CD4-positive, alpha-beta T cell (primary cell): ENCODE measurements around the gene MYZAP. TPM values are rescaled to one million over a fixed set of nuclear protein-coding genes. Genes with fewer than 3 reads are reported as not detected.
A peak's percentile ranks its signal among the peaks of the same experiment; 100 is the strongest.

Source experiments
- ATAC-seq: fragments of 200-7000 bp; cut with Tn5 transposase; one replicate; pipeline ENCODE4 v1.10.0; 2022; ENCODE audit warnings: mild to moderate bottlenecking; ENCODE audit not compliant: poor library complexity
- CTCF ChIA-PET: fragments of 350-600 bp; sonication (Branson Sonifier 250); formaldehyde crosslinking; loops from one replicate; lab custom pipeline; 2021; ENCODE audit warnings: antibody characterized with exemption, inconsistent platforms; lab: Charles Lee
- POLR2A ChIA-PET: fragments of 350-600 bp; sonication (Branson Sonifier 250); formaldehyde crosslinking; loops from one replicate; lab custom pipeline; 2021; ENCODE audit warnings: antibody characterized with exemption, inconsistent platforms; lab: Charles Lee
- DNase-seq, 14 experiments: peaks; one replicate each; pipeline ENCODE4 v3.0.0-alpha.2; 2013 to 2020; ENCODE audit warnings: mixed read lengths in 2 of 14
- H3K27ac ChIP-seq, 2 donors: one replicate each; pipeline versions ENCODE4 v1.5.1 to v1.7.0; 2013; ENCODE audit warnings: low read length in 2 of 2, low read depth in 1 of 2, mild to moderate bottlenecking in 1 of 2
- H3K27me3 ChIP-seq, 2 experiments: 1 replicate in 1 of 2; 2 replicates in 1 of 2; pipeline versions ENCODE4 v1.6.1 to v1.7.0; 2013; ENCODE audit warnings: low read length in 2 of 2, control low read depth in 1 of 2, mild to moderate bottlenecking in 1 of 2, moderate library complexity in 1 of 2; ENCODE audit not compliant: insufficient read depth in 2 of 2, control insufficient read depth in 1 of 2
- H3K36me3 ChIP-seq: one replicate; pipeline ENCODE4 v1.6.1; 2013; ENCODE audit warnings: low read length, control low read depth; ENCODE audit not compliant: insufficient read depth
- H3K4me1 ChIP-seq: one replicate; pipeline ENCODE4 v1.6.1; 2013; ENCODE audit warnings: low read length, control low read depth; ENCODE audit not compliant: insufficient read depth
- H3K4me3 ChIP-seq: one replicate; pipeline ENCODE4 v1.5.1; 2013; ENCODE audit warnings: mild to moderate bottlenecking, low read length, moderate library complexity
- H3K9me3 ChIP-seq, 2 experiments: 1 replicate in 1 of 2; 2 replicates in 1 of 2; pipeline versions ENCODE4 v1.6.1 to v1.7.0; 2013; ENCODE audit warnings: low read length in 2 of 2, mild to moderate bottlenecking in 2 of 2, control low read depth in 1 of 2, moderate library complexity in 1 of 2; ENCODE audit not compliant: control insufficient read depth in 1 of 2, insufficient read depth in 1 of 2
- H3K27ac Mint-ChIP-seq: one replicate; pipeline ENCODE4 v1.8.0; 2020; ENCODE audit warnings: mixed read lengths
- H3K27me3 Mint-ChIP-seq: one replicate; pipeline ENCODE4 v1.8.0; 2021; ENCODE audit warnings: mixed read lengths
- H3K36me3 Mint-ChIP-seq: one replicate; pipeline ENCODE4 v1.8.0; 2021; ENCODE audit warnings: low read depth, mixed read lengths
- H3K4me1 Mint-ChIP-seq: one replicate; pipeline ENCODE4 v1.8.0; 2021; ENCODE audit warnings: low read depth, mixed read lengths
- H3K4me3 Mint-ChIP-seq: one replicate; pipeline ENCODE4 v1.8.0; 2020; ENCODE audit warnings: mild to moderate bottlenecking, mixed read lengths
- H3K9me3 Mint-ChIP-seq: one replicate; pipeline ENCODE4 v1.8.0; 2020; ENCODE audit warnings: mixed read lengths
- intact Hi-C, 2 experiments: fragments of 100-400 bp; cut with DNase I in 1 of 2; cut with micrococcal nuclease in 1 of 2; formaldehyde crosslinking; loops; one replicate each; pipeline versions ENCODE4 v1.15.1 to v1.9.0; 2023 to 2025; cut with DNase I, micrococcal nuclease
- total RNA-seq, 174 experiments: library from RNA in 2 of 174; stranded (reverse) in 2 of 174; gene quantifications; one replicate each; pipeline ENCODE4 v1.2.3 and lab custom pipeline; 2021 to 2026
- TF ChIP-seq, protein P1 (sequence below): fragments of 200-600 bp; IDR thresholded peaks from one replicate; pipeline ENCODE4 v1.8.0; 2022; ENCODE audit warnings: antibody characterized with exemption, mild to moderate bottlenecking

The MYZAP gene
- total RNA-seq, 2 experiments from 2014 or later, result 0.66 to 1.1 TPM

DNA sequence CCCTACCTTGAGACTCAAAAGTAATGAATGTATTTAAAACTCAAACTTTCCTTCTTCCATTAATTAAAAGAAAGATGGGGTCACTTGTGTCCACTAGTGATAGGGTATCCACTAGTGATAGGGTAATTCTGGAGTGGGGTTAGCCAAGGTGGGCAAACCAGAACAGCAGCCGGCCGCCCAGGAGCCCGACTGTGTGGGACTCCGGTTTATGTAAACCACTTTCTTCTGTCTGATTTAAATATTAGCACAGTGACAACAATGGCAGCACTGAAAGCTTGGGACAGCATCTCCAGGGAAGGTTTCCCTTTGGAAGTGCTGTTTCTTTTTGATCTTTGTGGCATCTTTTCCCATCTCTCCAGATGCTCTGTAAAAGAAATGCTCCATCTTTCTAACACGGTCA, 722 bp downstream of the MYZAP start:
- intact Hi-C loops, result loop anchor here in 1 of 2 experiments (10.0 kb wide), 1 partner anchor 112 kb away; the partner anchor contains the start of gene POLR2M
- ChIA-PET CTCF (no interaction called here), POLR2A (no interaction called here)
- Mint-ChIP-seq H3K4me3 (peak overlapping the region; percentile 67), H3K27ac (peak overlapping the region; percentile 32), H3K36me3 (no peaks in the 10 kb centered on the region), H3K27me3 (peaks cover 18% of the 10 kb centered on the region), H3K4me1 (peaks cover 36% of the 10 kb centered on the region), H3K9me3 (no peaks in the 10 kb centered on the region)
- Histone ChIP-seq H3K4me3 (no peak overlapping the region), H3K27me3 (peaks cover 8 to 10% of the 10 kb centered on the region in 2 experiments), H3K27ac (no peak overlapping the region), H3K9me3 (no peaks in the 10 kb centered on the region), H3K36me3 (no peaks in the 10 kb centered on the region), H3K4me1 (peaks cover 20% of the 10 kb centered on the region)
- ATAC-seq (no peak), DNase-seq (no peak)
- TF ChIP-seq, protein P1, sequence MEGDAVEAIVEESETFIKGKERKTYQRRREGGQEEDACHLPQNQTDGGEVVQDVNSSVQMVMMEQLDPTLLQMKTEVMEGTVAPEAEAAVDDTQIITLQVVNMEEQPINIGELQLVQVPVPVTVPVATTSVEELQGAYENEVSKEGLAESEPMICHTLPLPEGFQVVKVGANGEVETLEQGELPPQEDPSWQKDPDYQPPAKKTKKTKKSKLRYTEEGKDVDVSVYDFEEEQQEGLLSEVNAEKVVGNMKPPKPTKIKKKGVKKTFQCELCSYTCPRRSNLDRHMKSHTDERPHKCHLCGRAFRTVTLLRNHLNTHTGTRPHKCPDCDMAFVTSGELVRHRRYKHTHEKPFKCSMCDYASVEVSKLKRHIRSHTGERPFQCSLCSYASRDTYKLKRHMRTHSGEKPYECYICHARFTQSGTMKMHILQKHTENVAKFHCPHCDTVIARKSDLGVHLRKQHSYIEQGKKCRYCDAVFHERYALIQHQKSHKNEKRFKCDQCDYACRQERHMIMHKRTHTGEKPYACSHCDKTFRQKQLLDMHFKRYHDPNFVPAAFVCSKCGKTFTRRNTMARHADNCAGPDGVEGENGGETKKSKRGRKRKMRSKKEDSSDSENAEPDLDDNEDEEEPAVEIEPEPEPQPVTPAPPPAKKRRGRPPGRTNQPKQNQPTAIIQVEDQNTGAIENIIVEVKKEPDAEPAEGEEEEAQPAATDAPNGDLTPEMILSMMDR, result no peak

DNA sequence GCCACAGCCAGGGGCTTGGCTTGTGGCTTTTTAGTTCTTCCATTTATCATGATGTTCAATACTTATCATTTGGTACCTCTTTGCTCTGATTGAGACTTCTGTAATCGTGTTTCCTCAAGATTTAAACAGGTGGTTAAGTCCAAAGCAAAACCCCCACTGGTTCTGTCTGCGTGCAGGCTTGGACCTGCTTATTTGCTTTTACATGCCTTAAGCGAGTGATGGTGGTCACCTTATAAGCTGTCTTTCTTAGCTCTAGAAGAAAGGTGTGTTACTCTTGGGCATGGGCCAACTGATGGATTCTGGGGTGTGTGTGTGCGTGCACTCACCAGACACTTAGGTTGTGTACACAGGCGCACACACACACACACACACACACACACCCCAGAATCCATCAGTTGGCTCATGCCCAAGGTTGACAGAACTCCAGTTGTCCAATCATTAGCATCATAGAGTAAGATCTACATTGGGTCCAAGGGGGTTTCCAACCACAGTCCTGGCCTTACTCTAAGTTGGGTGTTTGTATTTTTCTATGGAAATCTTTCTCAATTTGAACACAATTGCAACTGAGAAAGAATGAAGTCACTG, 1.2 kb downstream of the MYZAP start:
- no peaks in the 10 kb centered on the region for H3K36me3 Mint-ChIP-seq
- peak overlapping the region; percentile 67 for H3K4me3 Mint-ChIP-seq
- Histone ChIP-seq H3K27me3 (peaks cover 8 to 10% of the 10 kb centered on the region in 2 experiments), H3K36me3 (no peaks in the 10 kb centered on the region), H3K4me1 (peaks cover 15% of the 10 kb centered on the region), H3K9me3 (no peaks in the 10 kb centered on the region), H3K4me3 (no peak overlapping the region), H3K27ac (no peak overlapping the region)
- intact Hi-C loops, result loop anchor here in 1 of 2 experiments (10.0 kb wide), 1 partner anchor 112 kb away; the partner anchor contains the start of gene POLR2M
- peak overlapping the region; percentile 32 for H3K27ac Mint-ChIP-seq
- POLR2A ChIA-PET, result no interaction called here
- CTCF ChIA-PET, result no interaction called here
- H3K4me1 Mint-ChIP-seq, result peaks cover 31% of the 10 kb centered on the region
- no peak for DNase-seq
- no peaks in the 10 kb centered on the region for H3K9me3 Mint-ChIP-seq
- H3K27me3 Mint-ChIP-seq, result peaks cover 18% of the 10 kb centered on the region
- ATAC-seq, result no peak
- TF ChIP-seq, protein P1, result no peak

DNA sequence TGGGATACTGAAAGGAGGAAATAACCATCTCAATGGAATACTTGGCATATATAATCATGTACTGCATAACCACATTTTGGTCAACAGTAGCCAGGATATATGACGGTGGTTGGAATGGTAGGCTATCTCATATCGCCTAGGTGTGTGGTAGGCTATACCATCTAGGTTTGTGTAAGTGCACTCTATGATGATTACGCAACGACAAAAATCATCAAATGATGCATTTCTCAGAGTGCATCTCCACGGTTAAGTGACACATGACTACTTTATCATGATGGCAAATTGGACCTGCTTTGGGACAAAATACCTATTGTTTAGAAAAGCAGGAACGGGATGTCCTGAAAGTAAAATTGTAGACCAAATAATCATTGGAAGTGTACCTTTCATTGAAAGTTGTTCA, 2.8 kb downstream of the MYZAP start:
- Mint-ChIP-seq H3K4me1 (peaks cover 20% of the 10 kb centered on the region), H3K27me3 (peaks cover 18% of the 10 kb centered on the region)
- ATAC-seq, result no peak

More for the DNA sequence above, 2.8 kb downstream of the MYZAP start:
- CTCF ChIA-PET, result interaction anchor here (0.7 kb wide), 1 partner anchor 43 kb away, joined by 3 read pairs; no protein-coding TSS in a partner anchor
- Histone ChIP-seq H3K4me3 (no peak overlapping the region), H3K27me3 (peaks cover 8 to 10% of the 10 kb centered on the region in 2 experiments), H3K9me3 (no peaks in the 10 kb centered on the region), H3K27ac (no peak overlapping the region), H3K4me1 (peaks cover 10% of the 10 kb centered on the region), H3K36me3 (no peaks in the 10 kb centered on the region)
- H3K9me3 Mint-ChIP-seq, result no peaks in the 10 kb centered on the region
- no peaks in the 10 kb centered on the region for H3K36me3 Mint-ChIP-seq
- TF ChIP-seq, protein P1, result no peak
- no peak overlapping the region for H3K27ac Mint-ChIP-seq
- POLR2A ChIA-PET, result no interaction called here
- no peak overlapping the region for H3K4me3 Mint-ChIP-seq
- intact Hi-C loops, result loop anchor here in 1 of 2 experiments (10.0 kb wide), 1 partner anchor 110 kb away; the partner anchor contains the start of gene POLR2M
- no peak for DNase-seq
